Retinal pigment epithelial cell (primary cell): ENCODE data around the gene GRIP1.

ENCODE experiments used
- DNase-seq: peaks from one replicate; pipeline ENCODE4 v3.0.0-alpha.2; 2010; ENCODE audit warnings: low read depth
- H3K4me3 ChIP-seq: 2 replicates; pipeline ENCODE4 v1.5.1; 2011; ENCODE audit warnings: mild to moderate bottlenecking, low read length, control low read depth, moderate library complexity
- TF ChIP-seq, protein P1 (sequence below): conservative IDR thresholded peaks from 2 replicates; pipeline ENCODE4 v1.5.1; 2011; ENCODE audit warnings: low read depth, low read length, control low read depth, inconsistent platforms

GRIP1 gene

DNA sequence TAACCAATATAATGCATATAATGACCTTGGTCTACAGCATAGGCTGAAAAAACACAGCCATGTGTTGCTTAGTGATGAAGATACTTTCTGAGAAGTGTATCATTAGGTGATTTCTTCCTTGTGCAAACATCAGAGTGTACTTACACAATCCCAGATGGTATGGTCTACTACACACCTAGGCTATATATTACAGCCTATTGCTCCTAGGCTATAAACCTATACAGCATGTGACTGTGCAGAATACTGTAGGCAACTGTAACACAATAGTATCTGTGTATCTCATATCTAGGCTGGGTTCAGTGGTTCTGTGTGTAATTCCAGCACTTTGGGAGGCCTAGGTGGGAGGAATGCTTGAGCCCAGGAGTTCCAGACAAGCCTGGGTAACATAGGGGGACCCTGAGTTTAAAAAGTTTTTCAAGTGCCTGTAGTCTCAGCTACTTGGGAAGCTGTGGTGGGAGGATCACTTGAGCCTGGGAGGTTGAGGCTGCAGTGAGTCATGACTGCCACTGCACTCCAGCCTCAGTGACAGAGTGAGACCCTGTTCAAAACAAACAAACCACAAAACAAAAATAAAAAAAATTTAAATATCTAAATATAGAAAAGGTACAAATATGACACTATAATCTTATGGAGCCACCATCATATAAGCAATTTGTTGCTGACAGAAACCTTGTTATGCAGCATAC is 66.6 kb downstream of the GRIP1 start:
- H3K4me3 ChIP-seq = no peak overlapping the region
- DNase-seq = no peak
- TF ChIP-seq, protein P1, sequence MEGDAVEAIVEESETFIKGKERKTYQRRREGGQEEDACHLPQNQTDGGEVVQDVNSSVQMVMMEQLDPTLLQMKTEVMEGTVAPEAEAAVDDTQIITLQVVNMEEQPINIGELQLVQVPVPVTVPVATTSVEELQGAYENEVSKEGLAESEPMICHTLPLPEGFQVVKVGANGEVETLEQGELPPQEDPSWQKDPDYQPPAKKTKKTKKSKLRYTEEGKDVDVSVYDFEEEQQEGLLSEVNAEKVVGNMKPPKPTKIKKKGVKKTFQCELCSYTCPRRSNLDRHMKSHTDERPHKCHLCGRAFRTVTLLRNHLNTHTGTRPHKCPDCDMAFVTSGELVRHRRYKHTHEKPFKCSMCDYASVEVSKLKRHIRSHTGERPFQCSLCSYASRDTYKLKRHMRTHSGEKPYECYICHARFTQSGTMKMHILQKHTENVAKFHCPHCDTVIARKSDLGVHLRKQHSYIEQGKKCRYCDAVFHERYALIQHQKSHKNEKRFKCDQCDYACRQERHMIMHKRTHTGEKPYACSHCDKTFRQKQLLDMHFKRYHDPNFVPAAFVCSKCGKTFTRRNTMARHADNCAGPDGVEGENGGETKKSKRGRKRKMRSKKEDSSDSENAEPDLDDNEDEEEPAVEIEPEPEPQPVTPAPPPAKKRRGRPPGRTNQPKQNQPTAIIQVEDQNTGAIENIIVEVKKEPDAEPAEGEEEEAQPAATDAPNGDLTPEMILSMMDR = no peak

DNA sequence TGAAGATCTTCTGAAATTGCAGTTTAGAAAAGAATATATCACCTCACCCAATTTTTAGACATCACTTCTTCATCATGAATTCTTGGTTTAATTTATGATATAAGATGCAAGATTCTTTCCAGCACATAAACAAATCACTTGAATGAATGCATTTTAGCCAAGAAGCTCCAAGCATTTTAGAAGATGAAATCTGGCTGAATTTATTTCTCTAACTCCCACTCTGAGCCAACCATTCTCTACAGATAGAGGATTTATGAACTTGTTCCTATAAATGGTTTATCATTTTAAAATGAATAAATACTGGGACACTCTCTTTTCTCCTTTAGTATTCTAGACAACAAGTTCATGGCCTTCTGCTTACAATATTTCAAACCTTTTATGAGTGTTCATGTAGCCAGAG is 71.7 kb downstream of the GRIP1 start:
- DNase-seq = no peak
- TF ChIP-seq, protein P1 = no peak
- H3K4me3 ChIP-seq = no peak overlapping the region

DNA sequence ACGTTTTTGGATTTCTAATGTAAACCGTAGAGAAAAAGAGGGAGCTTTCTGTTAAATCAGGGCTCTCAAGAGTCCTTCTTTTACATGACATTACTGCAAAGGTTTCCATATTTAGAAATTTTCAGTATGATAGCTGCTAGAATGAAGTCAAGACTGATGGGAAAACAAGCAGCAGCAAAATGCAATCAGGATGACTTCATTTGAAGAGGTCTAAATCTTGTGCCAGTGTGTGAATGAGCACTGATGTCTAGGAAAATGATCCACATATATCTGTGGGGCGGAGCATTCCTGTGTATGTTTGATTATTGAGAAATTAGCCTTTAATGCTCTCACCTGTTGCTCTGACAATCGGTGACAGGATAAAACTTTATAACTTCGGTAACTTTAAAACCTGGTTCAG is 73.6 kb downstream of the GRIP1 start:
- H3K4me3 ChIP-seq = no peak overlapping the region
- DNase-seq = no peak
- TF ChIP-seq, protein P1 = no peak

DNA sequence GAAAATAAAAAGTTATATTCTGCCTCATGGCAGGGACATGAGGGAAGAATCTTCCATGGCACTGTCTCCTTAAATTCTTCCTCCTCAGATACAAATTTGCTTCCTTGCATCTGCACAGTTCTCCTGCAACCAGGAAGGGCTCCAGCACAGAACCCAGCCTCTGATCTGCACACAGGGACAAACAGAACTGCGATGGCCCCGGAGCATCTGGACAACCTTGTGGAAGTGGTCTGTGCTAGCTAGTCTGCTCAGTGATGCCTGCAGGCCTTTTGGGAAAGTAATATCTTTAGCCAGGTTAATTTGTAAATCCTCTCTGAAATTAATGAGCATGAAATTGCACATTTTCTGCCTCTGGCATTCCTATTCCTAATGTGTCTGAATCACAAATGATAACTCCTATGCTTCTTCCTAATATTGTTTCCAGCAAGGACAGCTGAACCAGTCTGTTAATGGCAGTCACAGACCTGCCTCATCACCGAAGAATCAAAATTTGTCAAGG is 74.8 kb downstream of the GRIP1 start:
- no peak overlapping the region for H3K4me3 ChIP-seq
- TF ChIP-seq, protein P1 = no peak
- no peak for DNase-seq

DNA sequence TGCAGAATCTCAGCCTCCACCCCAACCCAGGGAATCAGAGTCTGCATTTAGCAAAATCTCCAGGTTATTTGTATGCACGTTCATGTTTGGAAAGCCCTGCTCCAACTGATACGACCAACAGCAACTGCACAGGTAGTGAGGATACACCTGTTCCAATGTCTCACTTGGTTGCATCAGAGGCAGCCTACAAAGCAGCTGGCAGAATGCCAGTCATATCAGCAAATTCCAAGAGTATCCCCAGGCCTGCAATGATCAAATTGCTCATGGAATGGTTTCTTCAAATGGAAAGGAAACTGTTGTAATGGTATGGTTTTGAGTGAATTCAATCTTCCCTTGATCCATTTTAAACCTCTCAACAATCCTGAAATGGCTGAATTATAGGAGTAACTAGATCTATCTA is 75.4 kb downstream of the GRIP1 start:
- no peak for DNase-seq
- TF ChIP-seq, protein P1 = no peak
- no peak overlapping the region for H3K4me3 ChIP-seq

DNA sequence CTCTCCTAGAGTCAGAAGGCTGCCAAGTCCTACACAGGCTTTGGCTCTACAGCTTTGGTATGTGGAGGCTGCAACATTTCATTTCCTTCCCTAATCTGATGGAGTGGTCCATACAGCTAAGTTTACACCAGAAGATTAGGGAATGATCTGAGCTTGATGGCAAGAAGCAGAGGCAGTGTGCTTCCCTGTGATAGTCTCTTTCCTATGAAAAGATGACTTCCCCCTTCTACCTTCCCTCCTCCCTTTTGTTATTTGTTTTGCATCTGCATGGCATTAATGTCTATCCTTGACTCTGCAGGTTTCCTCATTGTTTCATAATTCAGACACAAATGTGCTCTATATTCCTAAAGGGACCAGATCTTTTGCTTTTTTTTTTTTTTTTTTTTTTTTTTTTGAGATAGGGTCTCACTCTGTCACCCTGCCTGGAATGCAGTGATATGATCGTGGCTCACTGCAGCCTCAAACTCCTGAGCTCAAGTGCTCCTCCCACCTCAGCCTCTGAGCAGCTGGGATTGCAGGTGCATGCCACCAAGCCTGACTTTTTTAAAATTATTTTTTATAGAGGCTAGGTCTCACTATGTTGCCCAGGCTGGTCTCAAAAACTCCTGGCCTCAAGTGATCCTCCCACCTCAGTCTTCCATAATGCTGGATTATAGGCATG is 76.3 kb downstream of the GRIP1 start:
- TF ChIP-seq, protein P1 = no peak
- no peak for DNase-seq
- H3K4me3 ChIP-seq = no peak overlapping the region

DNA sequence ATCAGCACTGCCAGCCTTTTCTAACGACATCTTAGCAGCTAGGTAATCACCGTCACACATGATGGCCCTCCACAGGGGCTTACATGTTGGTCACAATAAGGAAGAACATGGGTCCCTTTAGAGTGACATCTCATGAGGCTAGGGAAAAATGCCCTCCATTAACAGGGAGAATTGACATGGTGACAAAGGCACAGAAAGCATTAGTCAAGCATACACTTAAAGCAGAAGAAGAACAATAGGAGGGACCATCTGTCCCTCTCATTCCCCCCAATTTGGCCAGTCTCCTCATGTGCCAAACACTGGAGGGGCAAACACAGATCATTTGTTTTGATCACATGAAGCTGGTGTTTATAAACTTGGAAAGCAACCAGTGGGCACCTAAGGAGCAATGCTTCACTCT is 78.0 kb downstream of the GRIP1 start:
- no peak for DNase-seq
- no peak overlapping the region for H3K4me3 ChIP-seq
- TF ChIP-seq, protein P1 = no peak
